GM19395 (cell line): ENCODE measurements around the gene ELP5.

Experiments
- ATAC-seq: cut with Tn5 transposase; IDR thresholded peaks from one replicate; pipeline ENCODE4 v1.9.1; 2021; ENCODE audit warnings: mild to moderate bottlenecking, moderate library complexity; ENCODE audit not compliant: unreplicated experiment

The ELP5 gene

GRCh38 chr17:7218758-7219157 is 33.3 kb upstream of the ELP5 start:
- ATAC-seq, result no peak

DNA sequence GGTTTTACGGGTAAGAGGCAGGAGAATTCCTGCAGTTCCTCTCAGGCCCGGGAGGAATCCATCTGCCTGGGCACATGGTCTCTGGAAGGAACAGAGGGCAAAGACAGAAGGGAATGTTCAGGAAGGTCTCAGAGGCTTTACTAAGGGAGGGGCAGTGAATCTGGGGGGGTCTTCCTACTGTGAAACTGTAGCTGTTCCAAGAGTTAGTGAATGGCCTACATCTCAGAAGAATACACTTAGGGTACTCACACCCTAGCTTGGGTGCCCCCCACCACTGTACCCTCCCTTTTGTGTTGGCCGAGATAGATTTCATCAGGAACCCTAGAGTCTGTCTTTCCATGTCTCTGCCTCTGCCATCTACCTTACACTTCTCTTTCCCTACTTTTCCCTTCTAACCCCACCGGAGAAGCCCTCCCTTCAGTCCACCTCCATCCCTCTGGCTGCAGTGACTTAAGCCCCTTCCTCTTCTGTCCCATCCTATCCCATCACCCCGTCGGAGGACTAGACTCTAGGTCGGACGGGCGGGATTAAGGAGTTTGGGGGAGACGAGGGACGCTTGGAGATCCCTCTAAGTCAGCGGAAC is 32.7 kb upstream of the ELP5 start:
- ATAC-seq, result no peak

- peak; percentile 59 for ATAC-seq
Measured at GRCh38 chr17:7219812-7220592, 32.0 kb upstream of the ELP5 start, which contains the start of the genes ACADVL and DLG4. Gene ACADVL (plus strand): TSS chr17:7219938. CDS start chr17:7219985, 47 bp downstream. Gene DLG4 (minus strand): TSS chr17:7219836.

DNA sequence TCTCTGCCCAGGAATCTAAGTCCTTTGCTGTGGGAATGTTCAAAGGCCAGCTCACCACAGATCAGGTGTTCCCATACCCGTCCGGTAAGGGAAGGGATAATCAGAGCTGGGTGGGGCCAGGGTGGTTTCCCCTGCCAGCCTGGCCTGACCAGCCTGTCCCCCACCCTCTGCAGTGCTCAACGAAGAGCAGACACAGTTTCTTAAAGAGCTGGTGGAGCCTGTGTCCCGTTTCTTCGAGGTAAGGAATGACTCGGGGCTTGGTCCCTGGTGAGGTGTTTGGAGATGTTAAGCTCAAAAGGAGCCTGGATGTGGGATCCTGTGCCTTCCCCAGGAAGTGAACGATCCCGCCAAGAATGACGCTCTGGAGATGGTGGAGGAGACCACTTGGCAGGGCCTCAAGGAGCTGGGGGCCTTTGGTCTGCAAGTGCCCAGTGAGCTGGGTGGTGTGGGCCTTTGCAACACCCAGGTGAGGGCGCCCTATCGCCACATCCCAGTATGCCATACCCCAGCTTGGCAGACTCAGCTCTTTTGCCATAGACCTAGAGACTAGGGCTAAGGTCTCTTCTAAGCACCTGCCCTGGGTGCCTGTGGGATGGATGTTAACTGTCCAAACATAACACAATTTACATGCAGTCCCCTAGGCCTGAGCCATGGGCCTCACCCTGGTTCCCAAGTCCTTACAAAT is 31.3 kb upstream of the ELP5 start:
- no peak for ATAC-seq

DNA sequence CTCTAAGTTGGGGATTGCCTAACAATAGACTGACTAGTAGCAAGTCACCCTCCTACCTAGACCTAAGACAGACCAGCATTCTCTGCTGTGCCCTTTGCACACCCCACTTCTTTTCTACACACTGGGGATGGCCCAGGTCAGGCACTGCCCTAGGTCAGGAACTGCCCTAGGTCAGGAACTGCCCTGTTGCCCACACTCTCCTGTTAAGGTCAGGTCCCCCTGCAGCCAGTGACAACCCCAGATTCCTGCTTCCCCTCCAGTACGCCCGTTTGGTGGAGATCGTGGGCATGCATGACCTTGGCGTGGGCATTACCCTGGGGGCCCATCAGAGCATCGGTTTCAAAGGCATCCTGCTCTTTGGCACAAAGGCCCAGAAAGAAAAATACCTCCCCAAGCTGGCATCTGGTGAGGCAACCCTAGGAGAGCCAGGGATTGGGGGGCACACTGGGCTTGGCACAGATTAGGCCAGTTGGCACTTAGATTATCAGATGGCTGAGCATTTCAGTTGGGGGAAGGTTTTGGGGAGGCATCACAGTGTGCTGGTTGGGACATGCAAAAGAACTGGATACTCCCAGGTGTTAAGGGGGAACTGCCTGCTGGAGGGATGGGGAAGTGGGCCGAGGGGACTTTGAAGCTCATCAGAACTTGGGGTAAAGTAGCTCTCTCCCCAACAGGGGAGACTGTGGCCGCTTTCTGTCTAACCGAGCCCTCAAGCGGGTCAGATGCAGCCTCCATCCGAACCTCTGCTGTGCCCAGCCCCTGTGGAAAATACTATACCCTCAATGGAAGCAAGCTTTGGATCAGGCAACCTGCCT is 30.5 kb upstream of the ELP5 start:
- no peak for ATAC-seq

DNA sequence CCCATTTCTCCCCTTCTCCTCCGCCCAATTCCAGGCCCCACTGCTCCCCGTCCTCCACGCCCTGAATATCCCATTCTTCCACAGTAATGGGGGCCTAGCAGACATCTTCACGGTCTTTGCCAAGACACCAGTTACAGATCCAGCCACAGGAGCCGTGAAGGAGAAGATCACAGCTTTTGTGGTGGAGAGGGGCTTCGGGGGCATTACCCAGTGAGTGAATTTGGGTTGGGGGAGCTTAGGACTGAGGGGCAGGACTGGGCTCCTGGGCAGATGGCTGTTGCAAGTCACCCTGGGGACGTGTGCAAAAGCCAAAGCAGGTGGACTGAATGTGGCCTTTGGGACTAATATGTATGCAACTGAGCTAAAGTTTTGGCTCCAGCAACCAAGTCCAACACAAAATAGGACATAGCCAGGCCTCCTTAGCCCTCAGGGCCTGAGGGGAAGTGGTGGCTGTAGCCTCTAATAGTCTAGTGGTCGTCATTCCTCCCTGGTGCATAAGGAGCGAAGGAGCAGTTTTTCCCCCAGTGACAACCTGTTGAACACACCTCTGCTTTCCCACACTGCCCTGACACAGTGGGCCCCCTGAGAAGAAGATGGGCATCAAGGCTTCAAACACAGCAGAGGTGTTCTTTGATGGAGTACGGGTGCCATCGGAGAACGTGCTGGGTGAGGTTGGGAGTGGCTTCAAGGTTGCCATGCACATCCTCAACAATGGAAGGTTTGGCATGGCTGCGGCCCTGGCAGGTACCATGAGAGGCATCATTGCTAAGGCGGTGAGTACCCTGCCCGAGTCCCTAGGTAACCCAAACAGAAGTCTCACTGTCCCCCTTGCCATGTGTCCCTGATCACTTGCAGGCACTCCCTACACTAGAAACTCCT is 29.7 kb upstream of the ELP5 start:
- ATAC-seq, result no peak

GRCh38 chr17:7222972-7223292 is 29.1 kb upstream of the ELP5 start:
- ATAC-seq, result no peak

DNA sequence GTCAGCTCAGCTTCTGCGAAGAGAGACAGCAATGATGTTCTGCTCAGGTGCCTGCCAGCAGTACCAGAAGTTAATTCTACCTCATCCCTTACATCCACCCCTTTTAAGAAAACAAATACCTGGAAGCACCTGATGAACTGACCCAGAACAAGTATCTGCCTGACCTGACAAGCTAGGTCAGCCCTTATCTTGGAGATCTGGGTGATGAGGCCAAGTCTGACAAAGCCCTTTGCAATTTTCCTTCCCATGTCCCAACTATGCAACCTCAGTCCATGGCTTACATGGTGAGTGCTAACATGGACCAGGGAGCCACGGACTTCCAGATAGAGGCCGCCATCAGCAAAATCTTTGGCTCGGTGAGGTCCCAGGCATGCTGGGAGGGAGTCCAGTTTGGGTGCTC is 28.6 kb upstream of the ELP5 start:
- ATAC-seq, result no peak

GRCh38 chr17:7224110-7224509 is 27.9 kb upstream of the ELP5 start:
- ATAC-seq, result no peak

DNA sequence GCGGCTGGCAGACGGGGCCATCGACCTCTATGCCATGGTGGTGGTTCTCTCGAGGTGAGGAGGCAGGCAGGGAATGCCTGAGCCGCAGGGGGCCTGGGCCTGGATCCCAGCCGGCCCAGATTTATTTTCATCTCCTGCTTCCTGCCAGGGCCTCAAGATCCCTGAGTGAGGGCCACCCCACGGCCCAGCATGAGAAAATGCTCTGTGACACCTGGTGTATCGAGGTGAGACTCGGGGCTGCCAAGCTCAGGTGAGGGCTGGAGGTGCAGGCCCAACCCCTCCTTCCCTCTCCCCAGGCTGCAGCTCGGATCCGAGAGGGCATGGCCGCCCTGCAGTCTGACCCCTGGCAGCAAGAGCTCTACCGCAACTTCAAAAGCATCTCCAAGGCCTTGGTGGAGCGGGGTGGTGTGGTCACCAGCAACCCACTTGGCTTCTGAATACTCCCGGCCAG is 27.3 kb upstream of the ELP5 start:
- no peak for ATAC-seq

DNA sequence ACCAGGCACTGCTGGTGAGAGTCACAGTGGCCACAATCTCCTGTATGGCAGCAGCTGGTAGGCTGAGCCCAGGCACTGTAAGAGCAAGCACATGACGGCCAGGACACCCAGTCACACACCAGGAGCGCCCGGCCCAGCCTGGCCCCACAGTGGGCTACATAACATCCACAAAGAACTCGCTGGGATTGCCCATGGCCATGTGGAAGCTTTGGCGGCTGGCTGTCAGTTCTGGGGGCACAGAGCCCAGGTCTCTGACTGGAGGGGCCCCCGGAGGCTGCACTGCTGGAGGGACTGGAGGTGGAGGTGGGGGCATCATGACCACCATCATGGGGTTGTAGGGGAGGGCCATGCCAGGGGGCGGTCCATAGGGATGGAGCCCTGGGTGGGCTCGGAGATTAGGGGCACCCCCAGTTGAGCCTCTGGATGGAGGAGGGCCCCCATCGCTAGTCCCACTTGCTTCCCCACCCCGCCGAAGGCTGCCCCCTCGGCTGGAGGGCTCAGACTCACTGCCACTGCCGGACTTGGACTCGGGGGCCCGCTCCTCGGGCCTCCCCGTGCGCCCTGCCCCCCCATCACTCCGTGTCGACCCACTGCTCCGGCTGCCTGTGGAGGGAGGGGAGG is 26.2 kb upstream of the ELP5 start:
- ATAC-seq, result no peak

GRCh38 chr17:7226721-7227710 is 25.0 kb upstream of the ELP5 start:
- no peak for ATAC-seq

GRCh38 chr17:7228920-7229319 is 23.1 kb upstream of the ELP5 start:
- ATAC-seq, result no peak

- ATAC-seq, result no peak
Measured at GRCh38 chr17:7229504-7229903, 22.5 kb upstream of the ELP5 start.

GRCh38 chr17:7232114-7232513 is 19.9 kb upstream of the ELP5 start:
- ATAC-seq, result no peak

GRCh38 chr17:7233701-7234082 is 18.3 kb upstream of the ELP5 start:
- ATAC-seq, result no peak

DNA sequence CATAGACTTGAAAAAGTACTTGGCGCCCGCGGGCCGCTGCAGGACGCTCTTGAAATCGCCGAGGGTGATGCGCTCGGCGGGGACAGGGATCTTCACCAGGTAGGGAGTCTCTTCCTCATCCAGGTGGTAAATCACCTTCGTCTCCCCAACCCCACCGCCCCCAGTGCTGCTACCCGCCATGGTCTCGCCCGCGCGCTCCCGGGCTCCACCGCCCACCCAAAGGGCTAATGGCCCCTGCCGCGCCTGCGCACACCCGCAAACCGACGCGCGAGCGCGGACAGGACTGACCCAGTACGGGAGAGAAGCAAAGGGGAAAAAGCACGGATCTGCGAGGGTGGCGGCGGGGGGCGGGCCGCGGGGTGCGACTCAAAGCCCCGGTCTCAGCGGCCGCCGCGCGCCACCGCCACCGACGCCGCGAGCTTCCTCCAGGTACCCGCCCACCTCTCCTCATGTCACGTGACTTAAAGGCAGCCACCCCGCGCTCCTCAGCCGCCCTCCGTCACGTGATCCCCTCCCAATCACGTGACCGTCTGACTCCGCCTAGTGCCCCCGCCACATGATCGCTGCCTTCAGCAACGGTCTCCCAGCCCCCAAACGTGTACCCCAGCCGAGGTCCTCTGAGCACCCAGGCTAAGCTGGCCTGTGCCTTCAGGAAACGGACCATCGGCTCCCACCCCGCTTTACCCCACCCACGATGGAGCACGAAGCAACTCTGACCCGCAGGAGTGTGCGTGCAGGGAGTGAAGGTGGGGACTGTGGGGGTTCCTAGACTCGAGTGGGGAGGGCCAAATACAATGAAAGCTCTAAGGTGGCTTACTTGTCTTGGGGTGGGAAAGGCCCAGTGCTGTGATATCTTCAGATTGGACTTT is 17.7 kb upstream of the ELP5 start, which contains the start of gene DVL2:
Gene DVL2 (minus strand): TSS at position 435 of the 869 bp plus-strand sequence. CDS start 255 bp downstream, at position 180.
- peak; percentile 50 for ATAC-seq
